Measurements from ENCODE around the gene RIN2.

- no peak for TF ChIP-seq CTCF (conservative IDR thresholded peaks at IDR 0.05)
- TF ChIP-seq ZFX (IDR thresholded peaks at IDR 0.05) = no peak
Observed at GRCh38 chr20:19743640-19743995, 14.4 kb upstream of the RIN2 start.

All from C4-2B (cell line).